Adrenal gland (tissue), 12 donors: Measurements from ENCODE around the gene MIA2. TPM values are rescaled to one million over a fixed set of nuclear protein-coding genes. Genes with fewer than 3 reads are reported as not detected.
"Not testable (repeated sequence)": the region's sequence is repeated elsewhere in the genome, so short reads cannot be mapped to it uniquely, and the experiment has no call there.

Source experiments
- DNase-seq, 7 donors: peaks; one replicate each; pipeline ENCODE4 v3.0.0-alpha.2; 2019 to 2020
- H3K27ac ChIP-seq, 5 donors: fragments of 200-600 bp; sonication (generic) in 4 of 5; 1 replicate in 3 of 5; 2 replicates in 2 of 5; pipeline versions ENCODE4 v1.5.1 to v1.8.0; 2016 to 2020; ENCODE audit warnings: mild to moderate bottlenecking in 1 of 5
- H3K27me3 ChIP-seq: fragments of 200-600 bp; 2 replicates; pipeline ENCODE4 v1.8.0; 2021
- H3K36me3 ChIP-seq, 2 donors: fragments of 200-600 bp; replicated peaks in 1 of 2; 1 replicate in 1 of 2; 2 replicates in 1 of 2; pipeline versions ENCODE4 v1.5.1 to v1.8.0; 2018 to 2022
- H3K4me1 ChIP-seq, 2 donors: fragments of 200-600 bp; replicated peaks in 1 of 2; 1 replicate in 1 of 2; 2 replicates in 1 of 2; pipeline versions ENCODE4 v1.5.1 to v1.8.0; 2018 to 2021
- H3K4me3 ChIP-seq, 4 donors: fragments of 200-600 bp; sonication (generic) in 3 of 4; one replicate each; pipeline ENCODE4 v1.5.1; 2016 to 2018
- H3K9me3 ChIP-seq, 3 donors: fragments of 200-600 bp; sonication (generic) in 1 of 3; replicated peaks in 1 of 3; 1 replicate in 2 of 3; 2 replicates in 1 of 3; pipeline versions ENCODE4 v1.5.1 to v1.8.0; 2016 to 2021
- CTCF ChIP-seq, 6 experiments: fragments of 450-650 bp in 4 of 6; fragments of 200-600 bp in 2 of 6; sonication (generic) in 1 of 6; IDR thresholded peaks; 1 replicate in 5 of 6; 2 replicates in 1 of 6; pipeline versions ENCODE4 v1.5.1 to v1.8.0; 2016 to 2021; ENCODE audit warnings: antibody characterized with exemption in 6 of 6, mild to moderate bottlenecking in 2 of 6, moderate library complexity in 1 of 6
- POLR2A ChIP-seq, 2 donors: fragments of 450-650 bp; IDR thresholded peaks; one replicate each; pipeline ENCODE4 v1.6.1; 2017; ENCODE audit warnings: antibody characterized with exemption in 2 of 2, mild to moderate bottlenecking in 2 of 2, moderate library complexity in 1 of 2
- WGBS, 4 donors: extraction: QIAGEN DNeasy Blood & Tissue Kit in 2 of 4; methylation state at CpG; one replicate each; pipeline versions ENCODE4 v1.1.5 to v1.1.7; 2013 to 2017; 5-methylcytosine and 5-hydroxymethylcytosine counted together
- intact Hi-C, 2 donors: fragments of 100-400 bp; cut with DNase I; formaldehyde crosslinking; loops; one replicate each; pipeline versions ENCODE4 v1.14.1 to v1.15.0; 2022 to 2023
- polyA plus RNA-seq, 3 donors: library from polyadenylated mRNA; stranded (reverse); fragments of 200-250 nt in 2 of 3; fragments of 350-450 nt in 1 of 3; fragmentation: Illumina TruSeq in 1 of 3; extraction: RNeasy Lipid Tissue Mini Kit (QIAGEN cat#74804) in 1 of 3; gene quantifications; one replicate each; pipeline ENCODE4 v1.2.3, GENCODE V29; 2013 to 2014
- total RNA-seq, 9 donors: library from RNA; depleted of rRNA in 4 of 9; stranded (reverse); fragments of >200 nt in 4 of 9; fragments of 120-200 nt in 1 of 9; fragmentation: NEBNext Ultra II Directional in 1 of 9; extraction: Animal tissue kit (Norgen Biotek cat#: 25700) in 1 of 9; gene quantifications; one replicate each; pipeline versions ENCODE4 v1.1.0 to v1.2.4, GENCODE V29; 2013 to 2023
- donor health status: healthy with polysubstance abuse.
- donor health status: Bipolar disorder and iron deficiency.
- donor health status: DM: yes; HTN: yes; CAD: no.
- donor health status: DM: no; HTN: no; CAD: no.
- donor health status: DM: no; HTN: no; CAD: no.
- donor health status: DM: yes; HTN: yes; CAD: no.

MIA2 gene
- total and polyA plus RNA-seq, 12 donors, result 24.8 to 62.0 (median 41.5) TPM

- no peaks in the 10 kb centered on the region for H3K36me3 ChIP-seq
- intact Hi-C loops, result no loop called here
- no peaks in the 10 kb centered on the region for H3K27me3 ChIP-seq
- TF ChIP-seq POLR2A (IDR thresholded peaks at IDR 0.05), result no peak
- no peak overlapping the region for H3K4me3 ChIP-seq
- H3K4me1 ChIP-seq, result no peaks in the 10 kb centered on the region
- 39 to 75% (median 60%) methylated on average over 1 of the region's 1 CpG for WGBS, 4 donors
- H3K27ac ChIP-seq, result no peak overlapping the region
- no peak for DNase-seq
- no peaks in the 10 kb centered on the region for H3K9me3 ChIP-seq
Measured at GRCh38 chr14:39241637-39242036, 7.9 kb downstream of the MIA2 start.

- Histone ChIP-seq H3K4me3 (no peak overlapping the region), H3K4me1 (no peaks in the 10 kb centered on the region), H3K27ac (no peak overlapping the region), H3K27me3 (no peaks in the 10 kb centered on the region), H3K36me3 (no peaks in the 10 kb centered on the region), H3K9me3 (no peaks in the 10 kb centered on the region)
- WGBS, 4 donors, result 88 to 94% (median 92%) methylated on average over 3 of the region's 3 CpGs
- no peak for DNase-seq
- no peak for TF ChIP-seq POLR2A (IDR thresholded peaks at IDR 0.05)
- TF ChIP-seq CTCF (IDR thresholded peaks at IDR 0.05), result no peak
- intact Hi-C loops, result no loop called here
Measured at GRCh38 chr14:39243831-39244230, 10.1 kb downstream of the MIA2 start.

- Histone ChIP-seq H3K4me1 (no peaks in the 10 kb centered on the region), H3K4me3 (no peak overlapping the region), H3K36me3 (no peaks in the 10 kb centered on the region), H3K27me3 (no peaks in the 10 kb centered on the region), H3K9me3 (no peaks in the 10 kb centered on the region), H3K27ac (no peak overlapping the region)
- 84 to 89% (median 86%) methylated on average over 1 of the region's 1 CpG for WGBS, 4 donors
- intact Hi-C loops, result no loop called here
- no peak for TF ChIP-seq CTCF (IDR thresholded peaks at IDR 0.05)
- no peak for TF ChIP-seq POLR2A (IDR thresholded peaks at IDR 0.05)
- DNase-seq, result no peak
Measured at GRCh38 chr14:39246618-39247017, 12.9 kb downstream of the MIA2 start.

- Histone ChIP-seq H3K4me3 (no peak overlapping the region), H3K4me1 (no peaks in the 10 kb centered on the region), H3K27ac (no peak overlapping the region), H3K9me3 (no peaks in the 10 kb centered on the region), H3K36me3 (no peaks in the 10 kb centered on the region), H3K27me3 (no peaks in the 10 kb centered on the region)
- no peak for DNase-seq
- TF ChIP-seq CTCF (IDR thresholded peaks at IDR 0.05), result no peak
- TF ChIP-seq POLR2A (IDR thresholded peaks at IDR 0.05), result no peak
- WGBS, 4 donors, result 50 to 74% (median 65%) methylated on average over 1 of the region's 1 CpG
- intact Hi-C loops, result no loop called here
Measured at GRCh38 chr14:39247256-39247655, 13.5 kb downstream of the MIA2 start.

- intact Hi-C loops, result no loop called here
- H3K4me1 ChIP-seq, result no peaks in the 10 kb centered on the region
- H3K9me3 ChIP-seq, result no peaks in the 10 kb centered on the region
- H3K36me3 ChIP-seq, result no peaks in the 10 kb centered on the region
- DNase-seq, result no peak
- no peaks in the 10 kb centered on the region for H3K27me3 ChIP-seq
- TF ChIP-seq POLR2A (IDR thresholded peaks at IDR 0.05) (no peak), CTCF (IDR thresholded peaks at IDR 0.05) (no peak)
- no peak overlapping the region for H3K27ac ChIP-seq
- H3K4me3 ChIP-seq, result no peak overlapping the region
Measured at GRCh38 chr14:39251547-39251946, 17.8 kb downstream of the MIA2 start.

- H3K4me1 ChIP-seq, H3K9me3 ChIP-seq, intact Hi-C loops, DNase-seq, H3K36me3 ChIP-seq, H3K27me3 ChIP-seq, H3K27ac ChIP-seq, H3K4me3 ChIP-seq: not testable (repeated sequence)
- 69 to 100% (median 85%) methylated on average over 1 of the region's 1 CpG for WGBS, 4 donors
Measured at GRCh38 chr14:39257388-39257787, 23.7 kb downstream of the MIA2 start.
